Effector memory CD8-positive, alpha-beta T cell (primary cell): ENCODE measurements around the gene AMELX.
A peak's percentile ranks its signal among the peaks of the same experiment; 100 is the strongest.

ENCODE experiments used
- ATAC-seq: fragments of 150-1000 bp; cut with Tn5 transposase; replicated peaks from 2 replicates; pipeline ENCODE4 v1.10.0; 2021; ENCODE audit warnings: mild to moderate bottlenecking, moderate library complexity
- DNase-seq, 3 experiments: peaks; one replicate each; pipeline ENCODE4 v3.0.0; 2021
- H3K27ac Mint-ChIP-seq, 2 donors: one replicate each; pipeline ENCODE4 v1.8.0; 2022; ENCODE audit warnings: mild to moderate bottlenecking in 2 of 2, mixed read lengths in 2 of 2, moderate library complexity in 2 of 2
- H3K27me3 Mint-ChIP-seq, 2 donors: one replicate each; pipeline ENCODE4 v1.8.0; 2022; ENCODE audit warnings: mixed read lengths in 2 of 2
- H3K36me3 Mint-ChIP-seq: one replicate; pipeline ENCODE4 v1.8.0; 2022; ENCODE audit warnings: mild to moderate bottlenecking, moderate library complexity, mixed read lengths; ENCODE audit not compliant: insufficient read depth
- H3K4me1 Mint-ChIP-seq, 2 donors: one replicate each; pipeline ENCODE4 v1.8.0; 2022; ENCODE audit warnings: low read depth in 2 of 2, mixed read lengths in 2 of 2
- H3K4me3 Mint-ChIP-seq, 2 donors: one replicate each; pipeline ENCODE4 v1.8.0; 2022; ENCODE audit warnings: mild to moderate bottlenecking in 2 of 2, mixed read lengths in 2 of 2, moderate library complexity in 2 of 2
- H3K9me3 Mint-ChIP-seq, 2 donors: one replicate each; pipeline ENCODE4 v1.8.0; 2022; ENCODE audit warnings: mixed read lengths in 2 of 2

The AMELX gene

GRCh38 chrX:11329021-11329420, 35.8 kb downstream of the AMELX start:
- Mint-ChIP-seq H3K27me3 (no peaks in the 10 kb centered on the region), H3K27ac (no peak overlapping the region), H3K4me1 (no peaks in the 10 kb centered on the region), H3K9me3 (no peaks in the 10 kb centered on the region), H3K36me3 (no peaks in the 10 kb centered on the region), H3K4me3 (no peak overlapping the region)
- no peak for ATAC-seq
- DNase-seq = no peak

- DNase-seq = no peak
- Mint-ChIP-seq H3K36me3 (no peaks in the 10 kb centered on the region), H3K4me1 (no peaks in the 10 kb centered on the region), H3K9me3 (no peaks in the 10 kb centered on the region), H3K27me3 (no peaks in the 10 kb centered on the region), H3K4me3 (no peak overlapping the region), H3K27ac (no peak overlapping the region)
- ATAC-seq = no peak
Observed at GRCh38 chrX:11331788-11332187, 38.6 kb downstream of the AMELX start.

- Mint-ChIP-seq H3K27ac (no peak overlapping the region), H3K4me1 (no peaks in the 10 kb centered on the region), H3K27me3 (peaks cover 0 to 7% of the 10 kb centered on the region in 2 donors), H3K4me3 (no peak overlapping the region), H3K9me3 (no peaks in the 10 kb centered on the region), H3K36me3 (no peaks in the 10 kb centered on the region)
- ATAC-seq (no peak), DNase-seq (no peak)
Observed at GRCh38 chrX:11334165-11334564, 41.0 kb downstream of the AMELX start.

- H3K9me3 Mint-ChIP-seq = no peaks in the 10 kb centered on the region
Observed at GRCh38 chrX:11336201-11336600, 43.0 kb downstream of the AMELX start.

GRCh38 chrX:11337292-11338009, 44.2 kb downstream of the AMELX start:
- no peak overlapping the region for H3K27ac Mint-ChIP-seq
- H3K9me3 Mint-ChIP-seq = no peaks in the 10 kb centered on the region
- H3K4me3 Mint-ChIP-seq = no peak overlapping the region
- no peak for DNase-seq
- no peaks in the 10 kb centered on the region for H3K4me1 Mint-ChIP-seq
- no peak for ATAC-seq
- peaks cover 0 to 7% of the 10 kb centered on the region in 2 donors for H3K27me3 Mint-ChIP-seq
- H3K36me3 Mint-ChIP-seq = no peaks in the 10 kb centered on the region

More at GRCh38 chrX:11336201-11336600, 43.0 kb downstream of the AMELX start:
- ATAC-seq (no peak), DNase-seq (no peak)
- H3K4me1 Mint-ChIP-seq = no peaks in the 10 kb centered on the region
- no peak overlapping the region for H3K27ac Mint-ChIP-seq
- H3K4me3 Mint-ChIP-seq = no peak overlapping the region
- H3K27me3 Mint-ChIP-seq = peaks cover 0 to 7% of the 10 kb centered on the region in 2 donors
- no peaks in the 10 kb centered on the region for H3K36me3 Mint-ChIP-seq

GRCh38 chrX:11341274-11342201, 48.3 kb downstream of the AMELX start:
- no peak overlapping the region for H3K27ac Mint-ChIP-seq
- H3K36me3 Mint-ChIP-seq = no peaks in the 10 kb centered on the region
- ATAC-seq = peak; percentile 29
- no peak overlapping the region for H3K4me3 Mint-ChIP-seq
- H3K4me1 Mint-ChIP-seq = no peaks in the 10 kb centered on the region
- peaks cover 0 to 7% of the 10 kb centered on the region in 2 donors for H3K27me3 Mint-ChIP-seq
- no peaks in the 10 kb centered on the region for H3K9me3 Mint-ChIP-seq
- no peak for DNase-seq

GRCh38 chrX:11342673-11343072, 49.5 kb downstream of the AMELX start:
- DNase-seq = no peak
- Mint-ChIP-seq H3K4me1 (no peaks in the 10 kb centered on the region), H3K27ac (no peak overlapping the region), H3K27me3 (peaks cover 0 to 7% of the 10 kb centered on the region in 2 donors), H3K36me3 (no peaks in the 10 kb centered on the region), H3K4me3 (no peak overlapping the region), H3K9me3 (no peaks in the 10 kb centered on the region)
- no peak for ATAC-seq

- no peaks in the 10 kb centered on the region for H3K36me3 Mint-ChIP-seq
- no peak overlapping the region for H3K27ac Mint-ChIP-seq
- H3K4me1 Mint-ChIP-seq = no peaks in the 10 kb centered on the region
- no peak for DNase-seq
- no peaks in the 10 kb centered on the region for H3K27me3 Mint-ChIP-seq
- ATAC-seq = no peak
- H3K4me3 Mint-ChIP-seq = no peak overlapping the region
- H3K9me3 Mint-ChIP-seq = no peaks in the 10 kb centered on the region
Observed at GRCh38 chrX:11346121-11346682, 53.0 kb downstream of the AMELX start.

- H3K4me3 Mint-ChIP-seq = no peak overlapping the region
- no peaks in the 10 kb centered on the region for H3K36me3 Mint-ChIP-seq
- no peak overlapping the region for H3K27ac Mint-ChIP-seq
- ATAC-seq (no peak), DNase-seq (no peak)
- no peaks in the 10 kb centered on the region for H3K9me3 Mint-ChIP-seq
- no peaks in the 10 kb centered on the region for H3K27me3 Mint-ChIP-seq
- no peaks in the 10 kb centered on the region for H3K4me1 Mint-ChIP-seq
Observed at GRCh38 chrX:11347300-11347699, 54.1 kb downstream of the AMELX start.

- Mint-ChIP-seq H3K4me3 (no peak overlapping the region), H3K4me1 (no peaks in the 10 kb centered on the region), H3K27ac (no peak overlapping the region), H3K9me3 (no peaks in the 10 kb centered on the region), H3K36me3 (no peaks in the 10 kb centered on the region), H3K27me3 (no peaks in the 10 kb centered on the region)
- ATAC-seq (no peak), DNase-seq (no peak)
Observed at GRCh38 chrX:11349020-11349419, 55.8 kb downstream of the AMELX start.

GRCh38 chrX:11349661-11350337, 56.6 kb downstream of the AMELX start:
- H3K4me3 Mint-ChIP-seq = no peak overlapping the region
- H3K27me3 Mint-ChIP-seq = no peaks in the 10 kb centered on the region
- H3K36me3 Mint-ChIP-seq = no peaks in the 10 kb centered on the region
- H3K9me3 Mint-ChIP-seq = no peaks in the 10 kb centered on the region
- no peaks in the 10 kb centered on the region for H3K4me1 Mint-ChIP-seq
- H3K27ac Mint-ChIP-seq = no peak overlapping the region
- no peak for ATAC-seq
- no peak for DNase-seq
